Activated naive CD4-positive, alpha-beta T cell treated with Interleukin-2 at 50 U/mL for 16 hours (primary cell): ENCODE results near the gene TMEM63C.

Experiments
- DNase-seq: peaks from one replicate; pipeline ENCODE4 v3.0.0-alpha.2; 2020

TMEM63C gene

DNA sequence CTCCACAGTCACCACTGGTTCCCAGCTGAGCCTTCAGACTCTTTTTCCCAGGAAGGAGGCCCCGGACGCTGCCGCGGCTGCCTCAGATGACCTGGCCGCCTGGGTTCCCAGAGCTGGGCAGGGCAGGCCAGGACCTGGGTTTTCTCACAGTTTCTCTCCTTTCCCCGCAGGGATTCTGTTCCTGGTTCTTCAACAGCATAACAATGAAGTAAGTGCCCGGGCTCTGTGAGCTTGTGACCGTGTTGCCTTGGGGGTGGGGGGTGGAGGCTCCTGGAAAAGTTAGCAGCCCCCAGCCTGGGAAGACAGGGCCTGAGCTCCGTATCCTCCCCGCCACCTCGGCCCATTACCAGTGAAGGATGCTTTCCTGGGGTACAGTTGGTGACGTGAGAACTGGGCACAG lies 43.7 kb downstream of the TMEM63C start:
- DNase-seq: no peak

DNA sequence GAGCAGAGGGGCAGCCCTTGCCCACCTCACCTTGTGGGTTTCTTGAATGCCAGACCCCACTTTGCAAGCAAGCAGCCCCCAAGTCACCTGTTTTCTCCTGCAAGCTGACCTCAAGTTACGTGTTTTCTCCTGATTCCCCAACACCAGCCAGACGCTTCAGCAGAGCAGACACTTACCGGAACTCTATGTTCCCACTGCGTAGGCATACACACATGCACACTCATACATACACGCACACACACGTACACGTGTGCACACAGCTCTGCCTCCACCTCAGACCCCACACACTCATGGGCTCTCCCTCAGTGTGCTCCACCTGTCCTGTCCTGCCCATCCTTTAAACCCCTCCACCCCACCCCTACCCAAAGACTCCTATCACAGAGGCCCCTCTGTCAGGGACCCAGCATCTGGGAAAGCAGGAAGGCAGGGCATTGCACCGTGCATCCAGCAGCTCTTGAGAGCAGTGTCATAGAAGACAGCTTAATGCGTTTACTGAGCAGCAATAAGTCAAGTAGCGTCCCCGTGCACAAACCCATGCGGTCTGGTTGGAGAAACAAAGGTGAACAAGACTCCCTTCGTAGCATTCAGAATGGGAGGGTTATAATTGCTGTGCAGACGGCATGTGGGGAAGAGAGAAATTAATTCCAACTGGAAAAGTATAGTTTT lies 44.4 kb downstream of the TMEM63C start:
- DNase-seq: no peak

DNA sequence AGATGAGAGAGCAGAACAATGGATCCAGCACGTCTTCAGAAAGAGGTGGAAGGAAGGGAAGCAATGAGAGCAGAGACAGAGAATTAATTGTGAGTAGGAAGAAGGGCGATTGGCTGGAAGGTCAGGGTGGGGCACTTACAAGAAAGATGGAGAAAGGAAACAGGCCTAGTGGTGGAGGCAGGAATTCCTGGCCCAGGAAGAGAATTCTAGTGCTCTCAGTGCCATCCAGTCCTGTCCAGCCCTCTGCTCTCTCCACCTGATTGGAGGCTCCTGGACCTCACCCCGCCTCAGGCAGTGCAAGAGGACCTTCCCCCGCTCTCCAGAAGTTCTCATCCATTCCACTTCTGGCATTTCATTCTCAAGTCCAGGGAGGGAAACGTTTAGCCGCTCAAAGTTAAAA lies 46.5 kb downstream of the TMEM63C start:
- no peak for DNase-seq

DNA sequence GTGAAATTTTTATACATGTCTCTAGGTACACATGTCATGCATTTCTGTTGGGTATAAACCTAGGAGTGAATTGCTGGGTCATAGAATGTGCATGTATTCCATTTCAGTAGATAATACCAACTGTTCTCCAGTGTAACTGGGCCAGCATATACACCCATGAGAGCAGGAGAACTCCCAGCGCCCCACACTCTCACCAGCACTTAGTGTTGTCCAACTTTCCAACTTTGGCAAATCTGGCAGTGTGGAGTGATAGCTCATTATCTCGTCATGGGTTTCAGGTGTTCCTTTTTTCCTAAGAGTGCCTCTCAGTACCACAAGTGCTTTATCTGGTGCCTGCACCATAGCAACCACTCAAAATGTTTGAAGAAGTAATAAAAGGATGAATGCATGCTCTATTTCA lies 49.3 kb downstream of the TMEM63C start:
- no peak for DNase-seq

DNA sequence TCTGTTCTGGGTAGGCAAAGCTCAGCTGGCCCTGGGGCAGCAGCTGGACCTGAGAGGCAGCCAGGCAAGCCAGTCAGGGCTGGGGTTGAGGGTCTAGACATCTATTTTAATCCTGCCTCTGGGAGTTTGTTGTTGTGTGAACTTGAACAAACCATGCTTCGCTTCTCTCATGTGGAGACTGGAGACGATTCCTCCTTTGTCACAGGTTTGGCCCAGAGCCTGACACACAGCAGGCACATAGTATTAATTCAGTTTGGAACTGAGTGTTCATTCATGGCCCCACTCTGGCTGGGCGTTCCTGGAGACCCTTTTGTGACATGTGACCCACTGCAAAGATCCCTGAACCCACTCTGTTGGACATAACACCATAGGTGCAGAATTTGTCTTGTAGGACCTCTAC lies 50.1 kb downstream of the TMEM63C start:
- DNase-seq: no peak

DNA sequence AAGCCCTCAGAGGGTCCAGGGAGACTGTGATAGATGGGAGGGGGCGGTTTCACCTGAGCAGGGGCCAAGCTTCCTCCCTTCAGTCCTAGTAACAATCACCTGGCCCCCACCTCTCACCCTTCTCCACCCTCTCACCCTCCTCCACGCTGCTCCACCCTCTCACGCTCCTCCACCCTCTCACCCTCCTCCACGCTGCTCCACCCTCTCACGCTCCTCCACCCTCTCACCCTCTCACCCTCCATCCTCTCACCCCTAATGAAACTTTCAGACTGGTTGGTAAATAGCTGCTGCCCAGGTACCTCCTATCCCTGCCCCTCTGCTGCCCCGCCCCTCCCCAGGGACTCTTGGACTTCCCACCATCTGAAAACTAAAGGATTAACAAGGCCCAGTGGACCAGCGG lies 55.2 kb downstream of the TMEM63C start:
- no peak for DNase-seq

DNA sequence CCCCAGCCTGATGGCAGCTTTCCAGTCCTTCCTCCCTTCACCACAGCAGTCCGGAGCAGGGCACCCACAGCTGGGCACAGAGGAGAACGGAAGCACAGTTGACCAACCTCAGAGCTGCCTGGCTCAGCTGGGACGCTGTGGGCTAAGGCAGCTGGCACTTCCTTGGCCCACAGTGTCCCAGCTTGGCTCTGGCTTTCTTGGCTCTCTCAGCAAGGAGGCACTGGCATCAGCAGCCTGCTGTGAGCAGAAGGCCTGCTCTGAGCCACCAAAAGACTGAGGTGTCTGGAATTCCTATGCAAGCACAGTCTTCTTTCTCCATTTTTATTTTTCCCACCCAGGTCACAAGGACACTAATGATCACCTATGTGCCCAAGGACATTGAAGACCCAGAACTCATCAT lies 56.8 kb downstream of the TMEM63C start:
- no peak for DNase-seq

DNA sequence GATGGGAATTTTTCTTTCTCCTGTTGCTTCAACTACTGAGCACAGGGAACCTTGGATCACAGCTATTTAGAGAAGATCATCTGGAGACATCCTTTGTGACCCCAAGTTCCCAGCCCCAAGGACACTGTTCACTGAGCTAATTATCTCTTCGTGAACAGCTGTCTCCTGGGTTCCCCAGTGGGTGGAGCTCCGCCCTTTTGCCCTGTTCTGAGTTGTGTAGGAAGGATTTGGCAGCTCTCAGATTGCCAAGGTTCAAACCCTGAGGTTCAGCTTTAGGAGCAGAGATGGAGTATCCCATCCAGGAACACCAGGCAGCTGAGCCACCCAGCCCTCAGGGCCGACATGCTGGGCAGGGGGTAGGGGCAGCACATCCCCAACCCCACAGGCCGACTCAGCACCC lies 57.4 kb downstream of the TMEM63C start:
- no peak for DNase-seq

DNA sequence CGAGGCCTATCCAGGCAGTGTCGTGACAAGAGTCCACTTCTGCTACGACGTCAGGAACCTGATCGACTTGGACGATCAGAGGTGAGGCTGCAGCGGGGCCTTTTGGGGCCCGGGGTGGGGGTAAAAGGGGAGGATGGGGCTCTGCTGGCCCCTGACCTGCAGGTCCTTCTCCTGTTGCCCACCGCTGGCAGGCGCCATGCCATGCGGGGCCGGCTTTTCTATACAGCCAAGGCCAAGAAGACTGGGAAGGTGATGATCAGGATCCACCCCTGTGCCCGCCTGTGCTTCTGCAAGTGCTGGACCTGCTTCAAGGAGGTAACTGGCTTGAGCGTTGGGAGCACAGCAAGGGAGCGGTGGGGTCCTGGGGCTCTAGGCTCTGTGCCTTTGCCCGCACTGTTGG lies 57.8 kb downstream of the TMEM63C start:
- no peak for DNase-seq

DNA sequence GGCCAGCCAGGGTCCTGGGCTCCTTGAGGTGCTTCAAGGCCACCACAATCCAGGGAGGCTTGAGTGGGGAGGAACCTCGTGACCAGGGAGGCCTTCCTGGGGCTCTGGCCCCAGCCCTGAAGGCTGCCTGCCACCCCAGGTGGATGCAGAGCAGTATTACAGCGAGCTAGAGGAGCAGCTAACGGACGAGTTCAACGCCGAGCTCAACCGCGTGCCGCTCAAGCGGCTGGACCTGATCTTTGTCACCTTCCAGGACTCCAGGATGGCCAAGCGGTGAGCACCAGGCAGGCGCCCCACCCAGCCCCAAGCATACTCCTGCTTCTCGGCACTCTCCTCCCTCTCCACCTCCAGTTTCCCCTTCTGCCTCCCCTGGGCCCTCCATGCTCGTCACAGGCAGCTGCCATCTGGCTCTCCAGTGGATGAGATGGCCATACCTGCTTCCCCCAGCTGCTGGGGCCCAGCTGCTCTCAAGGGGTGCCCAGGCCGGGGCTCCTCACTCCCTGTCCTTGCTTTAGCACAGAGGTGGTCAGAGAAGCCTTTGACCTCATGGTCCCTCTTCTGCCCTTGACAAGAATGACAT lies 58.8 kb downstream of the TMEM63C start:
- no peak for DNase-seq

DNA sequence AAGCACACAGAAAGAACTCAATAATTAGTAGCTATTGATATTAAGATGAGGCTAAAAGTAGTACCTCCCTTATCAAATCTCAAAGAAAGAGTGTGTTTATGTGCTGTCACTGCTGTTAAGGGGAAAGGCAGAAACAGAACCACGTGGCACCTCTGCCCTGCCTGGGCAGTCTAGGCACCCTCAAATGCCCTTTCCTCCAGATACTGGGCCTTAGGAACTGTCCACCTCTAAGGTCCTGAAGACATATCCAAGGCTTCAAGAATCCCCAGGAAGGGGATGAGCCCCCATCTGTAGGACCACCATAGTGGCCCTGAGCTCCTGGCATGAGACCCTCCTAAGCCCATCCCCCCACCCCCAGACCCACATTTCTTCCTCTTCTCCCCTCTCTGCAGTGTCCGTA lies 60.4 kb downstream of the TMEM63C start:
- DNase-seq: no peak

DNA sequence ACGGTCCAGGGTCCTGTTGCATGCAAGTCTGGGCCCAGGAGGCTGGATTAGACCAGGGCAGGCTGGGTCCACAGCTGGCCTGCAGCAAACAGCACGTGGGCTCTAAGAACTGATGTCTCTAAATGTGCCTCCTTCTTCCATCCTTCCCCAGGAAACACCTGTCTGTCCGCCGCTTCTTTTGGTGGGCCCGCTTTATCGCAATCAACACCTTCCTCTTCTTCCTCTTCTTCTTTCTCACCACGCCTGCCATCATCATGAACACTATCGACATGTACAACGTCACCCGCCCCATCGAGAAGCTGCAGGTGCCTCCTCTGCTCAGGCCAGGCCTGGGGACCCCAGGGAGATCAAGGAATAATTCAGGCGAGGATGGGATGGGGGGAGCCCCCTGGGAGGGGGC lies 61.2 kb downstream of the TMEM63C start:
- DNase-seq: no peak

DNA sequence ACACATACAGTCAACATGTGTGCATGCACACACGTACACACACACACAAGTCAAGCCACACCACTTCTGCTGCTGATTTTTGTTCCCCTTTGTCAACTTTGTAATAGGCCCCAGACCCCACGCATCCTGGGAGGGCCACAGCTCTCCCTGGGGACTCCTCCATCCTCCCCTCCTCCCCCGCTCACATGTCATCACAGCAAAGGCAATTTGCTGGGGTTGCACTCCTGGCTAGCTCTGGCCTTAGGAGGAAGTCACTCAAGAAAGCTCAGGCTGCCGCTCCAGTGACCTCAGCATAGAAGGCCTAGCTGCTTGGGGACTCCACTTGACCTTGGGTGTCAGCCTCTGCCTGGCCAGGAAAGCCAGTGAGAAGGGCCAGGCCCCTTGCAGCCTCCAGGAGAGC lies 62.3 kb downstream of the TMEM63C start:
- DNase-seq: no peak

DNA sequence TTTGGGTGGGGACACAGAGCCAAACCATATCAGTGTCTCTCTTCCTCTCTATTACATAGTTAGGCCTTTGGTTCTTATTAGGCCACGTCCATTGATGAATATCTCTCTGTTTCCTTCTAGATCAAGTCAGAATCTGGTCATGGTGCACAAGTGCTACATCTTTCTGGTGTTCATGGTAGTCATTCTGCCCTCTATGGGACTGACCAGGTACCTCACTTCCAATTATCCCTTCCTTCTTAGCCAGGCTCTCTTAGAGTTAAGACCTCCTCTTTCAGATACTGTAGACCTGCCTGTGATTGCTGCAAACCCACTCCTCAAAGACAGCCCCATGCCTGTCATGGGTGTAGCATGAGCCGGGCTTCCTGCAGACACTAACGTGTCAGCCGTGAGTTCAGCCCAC lies 64.2 kb downstream of the TMEM63C start:
- DNase-seq: no peak

DNA sequence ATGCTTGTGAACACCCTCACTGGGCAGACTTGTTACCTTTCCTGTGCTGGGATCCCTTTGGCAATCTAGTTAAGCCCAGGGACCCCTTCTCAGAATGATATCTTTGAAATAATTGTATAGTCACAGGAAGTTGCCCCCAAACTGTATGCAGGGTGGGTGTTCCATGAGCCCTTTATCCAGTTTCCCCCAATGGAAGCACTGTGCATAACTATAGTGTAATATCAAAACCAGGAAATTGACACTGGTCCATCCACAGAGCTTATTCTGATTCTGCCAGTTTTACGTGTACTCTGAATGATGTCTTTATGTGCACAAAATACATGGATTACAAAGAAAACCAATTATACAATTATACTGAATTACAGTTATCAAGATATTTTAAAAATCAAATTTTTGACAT lies 65.2 kb downstream of the TMEM63C start:
- DNase-seq: no peak

DNA sequence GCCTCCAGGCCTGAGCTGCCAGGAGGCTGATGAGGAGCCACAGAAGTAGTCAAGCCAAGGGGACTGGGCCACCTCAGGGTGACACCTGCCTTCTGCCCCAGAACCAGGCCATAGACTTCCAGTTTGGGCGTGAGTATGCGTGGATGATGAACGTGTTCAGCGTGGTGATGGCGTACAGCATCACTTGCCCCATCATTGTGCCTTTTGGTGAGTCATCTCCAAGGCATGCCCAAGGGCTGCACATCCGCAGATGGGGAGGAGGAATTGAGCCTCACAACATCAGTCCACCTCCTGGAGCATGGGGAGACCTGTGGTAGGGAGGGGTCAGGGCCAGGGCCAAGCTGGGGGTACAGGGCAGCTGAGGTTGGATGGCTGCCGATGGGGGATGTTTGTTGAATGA lies 67.1 kb downstream of the TMEM63C start:
- DNase-seq: no peak

DNA sequence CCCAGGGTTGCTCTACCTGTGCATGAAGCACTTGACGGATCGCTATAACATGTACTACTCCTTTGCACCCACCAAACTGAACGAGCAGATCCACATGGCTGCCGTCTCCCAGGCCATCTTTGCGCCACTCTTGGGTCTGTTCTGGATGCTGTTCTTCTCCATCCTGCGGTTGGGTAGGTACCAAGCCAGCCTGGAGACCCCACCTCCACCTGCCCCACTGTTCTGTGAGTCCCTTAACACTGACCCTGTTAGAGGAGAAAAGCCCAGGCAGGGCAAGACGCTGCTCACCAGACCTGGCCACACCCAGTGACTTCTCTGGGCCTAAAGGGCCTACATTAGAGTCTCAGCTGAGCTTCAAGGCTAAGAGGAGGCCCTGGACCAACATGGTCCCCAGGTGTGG lies 67.7 kb downstream of the TMEM63C start:
- no peak for DNase-seq

DNA sequence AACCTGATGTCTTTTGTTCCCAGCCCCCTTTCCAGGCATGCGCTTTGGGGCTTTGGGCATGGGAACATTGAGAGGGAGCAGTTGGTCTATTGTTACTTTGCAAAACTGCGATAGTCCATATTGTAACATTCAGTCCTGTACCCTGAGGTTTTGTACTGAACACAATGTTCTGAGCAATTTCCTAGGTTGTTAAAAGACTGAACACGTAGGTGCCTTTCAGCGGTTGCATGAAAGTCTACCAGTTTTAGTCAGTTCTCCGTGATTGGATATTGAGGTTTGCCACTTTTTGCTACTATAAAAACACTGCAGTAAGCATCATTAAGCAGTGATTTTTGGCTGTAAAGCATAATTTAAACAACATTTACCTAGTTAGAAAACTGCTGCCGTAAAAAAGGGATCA lies 69.3 kb downstream of the TMEM63C start:
- DNase-seq: no peak

DNA sequence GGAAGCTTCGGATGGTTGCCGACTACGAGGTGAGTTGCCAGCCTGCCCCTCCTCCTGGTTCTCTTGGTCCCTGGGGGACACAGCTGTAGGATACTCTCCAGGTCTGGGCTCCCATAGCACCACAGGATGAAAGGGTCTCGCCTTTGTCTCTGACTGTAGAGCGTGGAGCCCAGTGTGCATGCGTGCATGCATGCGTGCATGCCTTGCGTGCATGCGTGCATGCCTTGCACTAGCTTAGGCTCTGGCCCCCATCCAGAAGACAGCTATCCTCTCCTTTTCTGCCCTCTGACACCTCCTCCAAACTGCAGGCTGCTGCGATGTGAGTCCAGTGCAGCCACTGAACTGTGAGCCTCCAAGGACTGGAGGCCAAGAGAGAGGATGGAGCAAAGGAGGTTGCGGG lies 70.3 kb downstream of the TMEM63C start:
- DNase-seq: no peak

DNA sequence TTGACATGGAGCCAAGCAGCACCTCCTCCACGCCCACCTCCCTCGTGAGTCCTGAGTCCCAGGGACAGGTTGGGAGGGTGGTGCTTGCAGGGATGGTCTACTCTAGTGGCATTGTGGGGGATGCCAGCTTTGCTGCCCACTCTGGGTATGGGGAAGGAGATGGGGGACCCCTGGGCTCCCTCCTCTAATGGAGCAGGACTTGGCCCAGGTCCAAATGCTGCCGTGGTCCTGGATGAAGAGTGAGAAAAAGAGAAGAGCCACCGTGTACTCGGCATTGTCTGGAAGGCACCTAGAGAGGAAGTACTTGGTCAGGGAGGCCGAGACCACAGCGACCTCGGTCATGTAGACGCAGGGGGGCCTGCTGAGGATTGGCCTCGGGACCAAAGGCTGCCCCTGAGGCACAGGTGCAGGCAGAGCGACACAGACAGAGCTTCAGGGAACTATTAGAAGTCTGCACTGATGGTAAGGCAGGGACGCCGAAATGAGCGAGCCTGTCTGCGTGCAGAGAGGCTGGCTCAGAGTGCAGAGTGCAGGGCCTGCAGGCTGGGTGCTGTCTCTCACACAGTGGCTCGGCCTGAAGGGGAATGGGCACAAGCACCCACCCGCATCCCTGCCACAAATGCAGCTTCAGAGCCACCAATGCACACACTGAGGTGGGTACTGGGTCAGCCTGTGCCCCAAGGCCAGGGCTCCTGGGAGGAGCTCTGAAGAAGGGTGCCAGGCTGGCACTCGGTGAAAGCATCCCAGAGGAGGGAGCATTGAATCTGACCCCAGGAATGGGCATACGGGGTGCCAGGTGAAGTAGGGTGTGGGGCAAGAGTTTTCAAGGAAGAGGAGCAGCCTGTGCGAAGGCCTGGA lies 72.0 kb downstream of the TMEM63C start:
- no peak for DNase-seq

DNA sequence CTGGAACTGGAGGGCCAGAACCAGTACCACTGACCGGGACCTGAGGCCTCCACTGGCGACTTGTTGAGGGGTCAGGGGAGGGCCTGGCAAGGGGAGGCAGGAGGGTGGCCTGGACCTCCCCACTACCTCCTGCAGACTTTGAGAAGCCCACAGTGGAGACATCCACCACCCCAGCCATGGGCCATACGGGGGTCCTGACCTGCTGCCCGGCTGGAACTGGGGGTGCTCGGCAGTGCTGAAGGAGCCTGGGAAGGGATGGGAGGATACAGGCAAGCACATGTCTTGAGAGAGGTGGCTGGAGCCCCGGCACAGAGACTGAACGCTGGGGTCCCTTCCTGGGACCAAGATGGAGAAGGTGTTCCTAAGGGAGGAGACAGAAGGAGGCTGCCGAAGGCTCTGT lies 75.1 kb downstream of the TMEM63C start:
- DNase-seq: no peak

DNA sequence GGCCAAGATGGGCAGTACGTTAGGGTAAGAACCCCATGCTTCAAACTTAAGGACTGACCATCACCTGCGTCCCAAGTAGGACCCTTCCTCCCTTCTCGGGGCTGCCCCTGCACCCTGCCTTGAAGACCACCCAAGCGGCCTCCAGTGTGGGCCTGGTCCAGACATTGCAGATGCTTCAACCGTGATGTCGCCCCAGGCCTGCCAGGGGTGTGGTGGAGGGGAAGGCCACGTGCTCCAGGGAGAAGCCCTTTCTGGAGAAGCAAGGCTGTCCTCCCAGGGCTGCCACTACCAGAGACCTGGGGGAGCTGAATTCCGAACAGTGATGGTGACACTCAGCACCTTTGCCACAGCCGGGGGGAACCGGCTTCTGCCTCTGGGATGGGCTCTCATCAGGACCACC lies 76.1 kb downstream of the TMEM63C start:
- DNase-seq: no peak

DNA sequence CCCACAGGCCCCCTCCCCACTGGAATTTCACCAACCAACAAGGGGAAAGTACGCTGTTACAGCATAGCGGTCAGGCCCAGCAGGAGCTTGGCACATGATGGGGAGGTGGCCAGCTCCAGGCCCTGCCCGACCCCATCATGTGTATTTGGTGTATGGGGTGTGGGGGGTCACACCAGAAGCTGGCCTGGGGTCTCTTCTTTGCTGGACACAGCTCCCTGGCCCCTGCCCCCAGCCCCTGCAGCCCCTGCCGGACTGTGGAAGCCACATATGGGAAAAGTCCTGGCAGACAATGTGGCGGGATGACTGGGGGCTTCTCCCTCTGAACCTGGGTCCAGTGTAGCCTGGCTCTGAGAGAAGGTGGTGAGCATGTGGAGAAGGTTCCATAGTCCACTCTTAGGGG lies 77.0 kb downstream of the TMEM63C start:
- DNase-seq: no peak

DNA sequence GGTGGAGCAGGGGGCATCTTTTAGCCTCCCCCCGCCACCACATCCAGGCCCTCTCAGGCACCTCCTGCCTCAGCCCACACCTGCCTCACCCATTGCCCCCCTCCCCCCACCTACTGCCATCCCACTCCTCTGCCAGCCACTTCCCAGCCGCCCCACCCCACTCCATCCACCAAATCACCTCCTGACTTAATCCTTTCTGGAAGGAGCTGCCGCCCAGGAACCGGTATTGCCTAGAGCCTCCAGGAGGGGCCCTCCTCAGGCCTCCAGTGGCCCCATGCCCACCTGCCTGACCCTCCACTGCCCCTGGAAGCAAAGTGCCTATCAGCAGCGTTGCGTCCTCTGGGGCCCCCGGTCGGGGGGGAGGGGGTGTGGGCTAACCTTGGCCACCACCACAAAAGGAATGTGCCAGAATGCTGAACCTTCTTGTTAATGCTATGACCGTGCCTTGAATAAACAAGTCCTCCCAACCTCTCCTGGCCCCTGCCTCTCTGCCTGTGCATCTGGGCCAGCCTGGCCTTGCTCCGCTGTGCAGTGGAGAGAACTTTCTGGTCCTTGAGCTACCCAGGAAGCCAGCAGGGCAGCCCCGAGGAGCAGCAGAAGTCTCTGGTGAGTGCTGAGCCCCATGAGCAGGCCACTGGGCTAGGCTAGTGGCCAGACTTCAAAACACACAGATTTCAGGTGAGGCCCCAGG lies 77.6 kb downstream of the TMEM63C start:
- DNase-seq: no peak
